Measurements from ENCODE around the gene TNNI3K. TPM values are rescaled to one million over a fixed set of nuclear protein-coding genes. Genes with fewer than 3 reads are reported as not detected.
A peak's percentile ranks its signal among the peaks of the same experiment; 100 is the strongest.

Gene TNNI3K
- total and polyA plus RNA-seq, 10 of the 15 experiments (the other 5 are each of a cell fraction or from before 2014, with no cell fraction given), result 0.14 to 1.6 (median 0.44) TPM; not detected in 4

- no peak for TF ChIP-seq PKNOX1 (IDR thresholded peaks at IDR 0.05)
- TF ChIP-seq ASH2L (IDR thresholded peaks at IDR 0.05; ENCODE audit: borderline replicate concordance, low read depth), result no peak
- TF ChIP-seq KLF5 (IDR thresholded peaks at IDR 0.05; ENCODE audit: partially characterized antibody), result no peak
- TF ChIP-seq, protein P1, sequence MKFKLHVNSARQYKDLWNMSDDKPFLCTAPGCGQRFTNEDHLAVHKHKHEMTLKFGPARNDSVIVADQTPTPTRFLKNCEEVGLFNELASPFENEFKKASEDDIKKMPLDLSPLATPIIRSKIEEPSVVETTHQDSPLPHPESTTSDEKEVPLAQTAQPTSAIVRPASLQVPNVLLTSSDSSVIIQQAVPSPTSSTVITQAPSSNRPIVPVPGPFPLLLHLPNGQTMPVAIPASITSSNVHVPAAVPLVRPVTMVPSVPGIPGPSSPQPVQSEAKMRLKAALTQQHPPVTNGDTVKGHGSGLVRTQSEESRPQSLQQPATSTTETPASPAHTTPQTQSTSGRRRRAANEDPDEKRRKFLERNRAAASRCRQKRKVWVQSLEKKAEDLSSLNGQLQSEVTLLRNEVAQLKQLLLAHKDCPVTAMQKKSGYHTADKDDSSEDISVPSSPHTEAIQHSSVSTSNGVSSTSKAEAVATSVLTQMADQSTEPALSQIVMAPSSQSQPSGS (IDR thresholded peaks at IDR 0.05; ENCODE audit: low read length), result peak; percentile 20; the same call in 1 of the 2 replicates
- no peak for TF ChIP-seq TCF3 (IDR thresholded peaks at IDR 0.05; ENCODE audit: borderline replicate concordance, insufficient read depth, low read depth, low read length)
These were observed 282.4 kb downstream of the TNNI3K start (continued) for GRCh38 chr1:74517599-74518051.

- BruUV-seq (replicated peaks), result no TSS peak
- H3K4me1 ChIP-seq (ENCODE audit: control insufficient read depth, insufficient read depth, low read length), result no peaks in the 10 kb centered on the region
- DNase-seq (ENCODE audit: low read depth, low spot score) (no peak), ATAC-seq (no peak), FAIRE-seq (no peak)
- no peak overlapping the region for H3K4me3 ChIP-seq
- H3K36me3 ChIP-seq (ENCODE audit: control insufficient read depth in 2 of 2, insufficient read depth in 2 of 2, low read length in 1 of 2), result no peaks in the 10 kb centered on the region
- H3K4me2 ChIP-seq (ENCODE audit: control insufficient read depth, insufficient read depth), result no peak overlapping the region
- no peak overlapping the region for H2AFZ ChIP-seq (ENCODE audit: control insufficient read depth, low read depth, low read length)
- 40% methylated on average over 4 of the region's 4 CpGs for WGBS (ENCODE audit: insufficient coverage, insufficient replicate concordance, low lambda C conversion rate, missing lambda C conversion rate)
- in situ Hi-C loops (cut with MboI), result no loop called here
- H4K20me1 ChIP-seq (ENCODE audit: control insufficient read depth, insufficient read depth), result no peaks in the 10 kb centered on the region
- no peak overlapping the region for H3K27ac ChIP-seq (ENCODE audit: control insufficient read depth, insufficient read depth)
- intact Hi-C loops (cut with micrococcal nuclease; ENCODE audit: unreplicated experiment), result no loop called here
- POLR2A ChIA-PET, result no interaction called here
- CTCF ChIA-PET, result no interaction called here
- SMC1A ChIA-PET (ENCODE audit: uncharacterized antibody, unreplicated experiment), result no interaction called here
- no peaks in the 10 kb centered on the region for H3K9me3 ChIP-seq (replicated peaks; ENCODE audit: control insufficient read depth, insufficient read depth, low read length)
- no peaks in the 10 kb centered on the region; a peak in 1 of 4 replicates for H3K27me3 ChIP-seq (replicated peaks in 1 of 2; ENCODE audit: control insufficient read depth in 2 of 2, insufficient read depth in 2 of 2, low read length in 1 of 2)
- no peaks in the 10 kb centered on the region for H3K79me2 ChIP-seq (ENCODE audit: control insufficient read depth, insufficient read depth, low read length)
- RAD21 ChIA-PET (ENCODE audit: unreplicated experiment), result no interaction called here
- H3K9ac ChIP-seq (ENCODE audit: control insufficient read depth, insufficient read depth, low read length), result no peak overlapping the region
- TF ChIP-seq DPF2 (IDR thresholded peaks at IDR 0.05) (no peak), NR2F1 (conservative IDR thresholded peaks at IDR 0.05) (no peak), BRCA1 (IDR thresholded peaks at IDR 0.05; ENCODE audit: low read depth, low read length) (no peak), ETV6 (conservative IDR thresholded peaks at IDR 0.05 in 1 of 2, IDR thresholded peaks at IDR 0.05 in 1 of 2; ENCODE audit: borderline replicate concordance in 1 of 2, low read depth in 1 of 2) (no peak), ATF3 (IDR thresholded peaks at IDR 0.05; ENCODE audit: borderline replicate concordance, extremely low read depth, low read depth, low read length) (no peak), REST (IDR thresholded peaks at IDR 0.05; ENCODE audit: low read depth, low read length) (no peak), LARP7 (IDR thresholded peaks at IDR 0.05) (no peak), IKZF2 (IDR thresholded peaks at IDR 0.05) (no peak), STAT3 (IDR thresholded peaks at IDR 0.05; ENCODE audit: low read depth, low read length) (no peak)
- TF ChIP-seq, protein P2, sequence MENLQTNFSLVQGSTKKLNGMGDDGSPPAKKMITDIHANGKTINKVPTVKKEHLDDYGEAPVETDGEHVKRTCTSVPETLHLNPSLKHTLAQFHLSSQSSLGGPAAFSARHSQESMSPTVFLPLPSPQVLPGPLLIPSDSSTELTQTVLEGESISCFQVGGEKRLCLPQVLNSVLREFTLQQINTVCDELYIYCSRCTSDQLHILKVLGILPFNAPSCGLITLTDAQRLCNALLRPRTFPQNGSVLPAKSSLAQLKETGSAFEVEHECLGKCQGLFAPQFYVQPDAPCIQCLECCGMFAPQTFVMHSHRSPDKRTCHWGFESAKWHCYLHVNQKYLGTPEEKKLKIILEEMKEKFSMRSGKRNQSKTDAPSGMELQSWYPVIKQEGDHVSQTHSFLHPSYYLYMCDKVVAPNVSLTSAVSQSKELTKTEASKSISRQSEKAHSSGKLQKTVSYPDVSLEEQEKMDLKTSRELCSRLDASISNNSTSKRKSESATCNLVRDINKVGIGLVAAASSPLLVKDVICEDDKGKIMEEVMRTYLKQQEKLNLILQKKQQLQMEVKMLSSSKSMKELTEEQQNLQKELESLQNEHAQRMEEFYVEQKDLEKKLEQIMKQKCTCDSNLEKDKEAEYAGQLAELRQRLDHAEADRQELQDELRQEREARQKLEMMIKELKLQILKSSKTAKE (IDR thresholded peaks at IDR 0.05; ENCODE audit: low read depth, poor library complexity, severe bottlenecking), result no peak
These were observed 287.0 kb downstream of the TNNI3K start for GRCh38 chr1:74522148-74522547.

Measured in GM12878 (cell line).